NT2/D1 (cell line): ENCODE results near the gene TENM4.
"Not testable (repeated sequence)": the region's sequence is repeated elsewhere in the genome, so short reads cannot be mapped to it uniquely, and the experiment has no call there.

Experiments
- DNase-seq: peaks from one replicate; pipeline ENCODE4 v3.0.0-alpha.2; 2011; ENCODE audit warnings: low read depth, low spot score
- H3K27me3 ChIP-seq: 2 replicates; pipeline ENCODE4 v1.6.0; 2011; ENCODE audit warnings: mild to moderate bottlenecking; ENCODE audit not compliant: insufficient read length, insufficient read depth
- H3K36me3 ChIP-seq: 2 replicates; pipeline ENCODE4 v1.6.1; 2011; ENCODE audit warnings: mild to moderate bottlenecking, low read length, mixed read lengths; ENCODE audit not compliant: insufficient read depth, insufficient read length
- H3K4me1 ChIP-seq: 2 replicates; pipeline ENCODE4 v1.5.1; 2011; ENCODE audit not compliant: insufficient read depth, insufficient read length
- H3K4me3 ChIP-seq: 2 replicates; pipeline ENCODE4 v1.5.1; 2011; ENCODE audit warnings: low read depth; ENCODE audit not compliant: insufficient read length
- H3K9ac ChIP-seq: 2 replicates; pipeline ENCODE4 v1.6.0; 2011; ENCODE audit warnings: low read depth; ENCODE audit not compliant: insufficient read length
- H3K9me3 ChIP-seq: 2 replicates; pipeline ENCODE4 v1.5.1; 2011; ENCODE audit warnings: mild to moderate bottlenecking, low read length; ENCODE audit not compliant: insufficient read depth
- SUZ12 ChIP-seq: IDR thresholded peaks from 2 replicates; pipeline ENCODE4 v1.6.1; 2011; ENCODE audit not compliant: insufficient read length, insufficient read depth; ENCODE audit errors: extremely low read depth
- YY1 ChIP-seq: IDR thresholded peaks from 2 replicates; pipeline ENCODE4 v1.6.1; 2011; ENCODE audit not compliant: insufficient read length, insufficient read depth
- ZNF274 ChIP-seq: IDR thresholded peaks from 2 replicates; pipeline ENCODE4 v1.6.1; 2011; ENCODE audit warnings: mild to moderate bottlenecking, low read depth, low read length

The TENM4 gene

DNA sequence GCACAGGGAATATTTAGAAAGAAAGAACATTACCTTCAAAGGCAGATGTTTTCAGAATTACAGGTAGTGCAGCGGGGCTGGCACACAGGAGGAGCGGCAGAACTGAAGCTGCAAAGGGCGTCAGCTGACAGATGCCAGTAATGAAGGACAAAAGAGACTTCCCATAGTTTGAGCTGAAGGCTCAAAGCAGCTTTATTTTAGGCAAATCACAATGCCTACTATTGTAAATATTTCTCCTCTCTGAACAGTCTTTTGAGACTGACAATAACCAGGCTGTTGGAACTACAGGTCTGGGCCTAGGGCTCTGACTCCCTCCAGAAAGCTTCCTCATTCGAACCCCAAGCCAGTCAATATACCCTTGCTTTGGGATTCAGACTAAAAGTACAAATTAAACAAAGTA lies 609.3 kb downstream of the TENM4 start:
- Histone ChIP-seq H3K4me3 (no peak overlapping the region), H3K9ac (no peak overlapping the region)
- DNase-seq: no peak

DNA sequence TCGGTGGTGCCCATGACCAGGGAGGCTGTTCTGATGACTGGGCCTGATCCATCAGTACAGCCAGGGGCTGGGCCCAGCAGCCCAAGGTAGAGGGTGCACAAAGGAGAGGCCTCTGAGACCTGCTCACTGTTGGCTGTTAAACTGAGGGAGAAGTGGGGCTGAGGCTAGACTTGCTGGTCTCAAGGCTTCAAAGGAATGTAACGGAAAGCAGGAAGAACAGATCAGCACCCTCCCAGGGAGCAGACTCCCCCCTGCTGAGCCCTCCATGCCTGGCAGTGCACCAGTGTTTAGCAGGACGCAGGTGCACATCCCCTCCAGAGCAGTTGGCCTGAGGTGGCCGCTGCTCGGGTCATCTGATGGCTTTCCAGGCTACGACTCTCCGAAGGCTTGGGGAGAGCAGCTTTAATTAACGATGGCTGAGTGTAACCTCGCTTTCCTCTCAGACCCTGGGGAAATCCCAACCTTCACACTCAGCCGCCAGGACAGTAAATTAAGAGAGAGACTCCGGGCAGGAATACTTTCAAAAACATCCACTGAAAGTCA lies 610.5 kb downstream of the TENM4 start:
- no peak overlapping the region for H3K9ac ChIP-seq

More for the DNA sequence above, 609.3 kb downstream of the TENM4 start:
- H3K9me3 ChIP-seq: no peaks in the 10 kb centered on the region
- peaks cover 5% of the 10 kb centered on the region for H3K4me1 ChIP-seq
- H3K27me3 ChIP-seq: no peaks in the 10 kb centered on the region
- no peaks in the 10 kb centered on the region for H3K36me3 ChIP-seq
- TF ChIP-seq ZNF274 (no peak), SUZ12 (no peak), YY1 (no peak)

DNA sequence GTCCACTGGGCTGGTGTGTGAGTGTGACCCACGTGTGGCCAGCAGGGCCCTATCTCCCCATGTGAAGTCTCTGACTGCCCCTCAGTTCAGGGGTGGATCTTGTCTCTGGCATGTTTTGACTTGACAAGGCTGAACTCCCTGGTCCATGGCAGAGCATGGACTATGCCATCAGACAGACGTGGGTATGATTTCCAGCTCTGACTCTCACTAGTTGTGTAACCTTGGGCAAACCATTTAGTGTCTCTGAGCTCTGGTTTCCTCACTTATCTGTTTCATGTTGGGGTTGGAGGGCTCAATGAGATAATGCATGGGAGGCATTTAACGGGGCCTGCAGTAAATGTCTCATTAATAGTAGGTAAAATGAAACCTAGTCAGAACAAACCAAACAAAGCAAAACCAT lies 611.7 kb downstream of the TENM4 start:
- Histone ChIP-seq H3K9me3 (no peaks in the 10 kb centered on the region), H3K36me3 (no peaks in the 10 kb centered on the region), H3K4me3 (no peak overlapping the region), H3K4me1 (peaks cover 5% of the 10 kb centered on the region), H3K9ac (no peak overlapping the region), H3K27me3 (no peaks in the 10 kb centered on the region)
- TF ChIP-seq YY1 (no peak), ZNF274 (no peak)
- DNase-seq: no peak

More for the DNA sequence above, 610.5 kb downstream of the TENM4 start:
- H3K9me3 ChIP-seq: no peaks in the 10 kb centered on the region
- no peak for DNase-seq
- no peaks in the 10 kb centered on the region for H3K36me3 ChIP-seq
- no peaks in the 10 kb centered on the region for H3K27me3 ChIP-seq
- peaks cover 5% of the 10 kb centered on the region for H3K4me1 ChIP-seq
- no peak for TF ChIP-seq SUZ12
- TF ChIP-seq YY1: no peak
- no peak for TF ChIP-seq ZNF274
- H3K4me3 ChIP-seq: no peak overlapping the region

DNA sequence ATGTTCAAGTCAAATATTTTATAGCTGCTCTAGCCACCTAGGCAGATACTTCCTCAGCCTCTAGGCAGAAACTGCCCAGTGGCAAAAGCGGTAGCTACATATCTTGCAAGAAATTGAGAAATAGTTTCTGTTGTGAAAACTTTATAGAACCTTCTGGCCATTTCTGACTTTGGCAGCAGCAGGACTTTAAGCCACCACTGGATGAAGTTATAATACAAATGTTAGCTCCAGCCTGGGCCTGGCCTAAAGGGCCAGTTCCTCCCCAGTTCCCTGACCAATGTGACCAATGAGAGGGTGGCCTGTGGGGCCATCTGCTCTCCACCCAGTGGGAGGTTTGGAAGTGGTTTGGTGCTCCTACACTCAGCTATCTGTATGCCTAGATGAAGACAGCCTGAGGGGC lies 612.2 kb downstream of the TENM4 start:
- peaks cover 5% of the 10 kb centered on the region for H3K4me1 ChIP-seq
- DNase-seq: no peak
- H3K27me3 ChIP-seq: no peaks in the 10 kb centered on the region
- H3K36me3 ChIP-seq: no peaks in the 10 kb centered on the region
- H3K9me3 ChIP-seq: no peaks in the 10 kb centered on the region
- TF ChIP-seq ZNF274: no peak
- no peak for TF ChIP-seq YY1
- TF ChIP-seq SUZ12: no peak
- no peak overlapping the region for H3K9ac ChIP-seq
- no peak overlapping the region for H3K4me3 ChIP-seq

DNA sequence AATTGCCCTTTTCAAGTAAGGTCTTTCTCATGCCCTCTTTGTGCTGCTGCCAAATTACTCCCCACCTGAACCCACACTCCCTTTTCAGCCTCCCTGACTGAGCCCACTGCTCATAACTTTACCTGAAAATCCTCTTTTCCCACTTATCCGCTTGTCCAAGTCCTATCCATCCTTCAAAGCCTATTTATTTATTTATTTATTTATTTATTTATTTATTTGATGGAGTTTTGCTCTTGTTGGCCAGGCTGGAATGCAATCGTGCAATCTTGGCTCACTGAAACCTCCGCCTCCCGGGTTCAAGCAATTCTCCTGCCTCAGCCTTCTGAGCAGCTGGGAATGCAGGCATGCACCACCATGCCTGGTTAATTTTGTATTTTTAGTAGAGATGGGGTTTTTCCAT lies 613.5 kb downstream of the TENM4 start:
- H3K9ac ChIP-seq, DNase-seq, H3K4me1 ChIP-seq, H3K36me3 ChIP-seq, H3K9me3 ChIP-seq, H3K27me3 ChIP-seq, H3K4me3 ChIP-seq: not testable (repeated sequence)

DNA sequence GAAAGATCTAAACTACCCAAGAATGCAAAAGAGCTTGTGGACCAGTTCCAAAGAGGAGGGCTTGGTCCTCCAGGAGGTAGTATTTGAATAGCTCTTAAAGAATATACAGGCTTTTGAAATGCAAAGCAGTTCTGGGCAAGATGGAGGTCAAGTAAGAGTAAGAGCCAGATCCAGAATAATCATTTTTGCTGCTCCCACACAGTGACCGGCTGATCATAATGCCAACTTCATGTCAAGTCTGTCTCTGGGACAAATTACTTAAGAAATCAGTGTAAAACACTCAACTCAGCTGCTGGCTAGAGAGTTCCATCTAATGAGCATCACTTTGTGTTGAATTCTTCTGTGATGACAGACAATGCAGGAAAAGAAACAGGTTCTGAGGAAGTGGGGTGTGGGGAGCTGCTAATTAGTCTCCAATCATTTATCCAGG lies 615.2 kb downstream of the TENM4 start:
- Histone ChIP-seq H3K4me1 (peaks cover 5% of the 10 kb centered on the region), H3K36me3 (no peaks in the 10 kb centered on the region), H3K9ac (no peak overlapping the region), H3K27me3 (no peaks in the 10 kb centered on the region), H3K9me3 (no peaks in the 10 kb centered on the region), H3K4me3 (no peak overlapping the region)
- DNase-seq: no peak
- TF ChIP-seq ZNF274: no peak
- no peak for TF ChIP-seq YY1
- no peak for TF ChIP-seq SUZ12

DNA sequence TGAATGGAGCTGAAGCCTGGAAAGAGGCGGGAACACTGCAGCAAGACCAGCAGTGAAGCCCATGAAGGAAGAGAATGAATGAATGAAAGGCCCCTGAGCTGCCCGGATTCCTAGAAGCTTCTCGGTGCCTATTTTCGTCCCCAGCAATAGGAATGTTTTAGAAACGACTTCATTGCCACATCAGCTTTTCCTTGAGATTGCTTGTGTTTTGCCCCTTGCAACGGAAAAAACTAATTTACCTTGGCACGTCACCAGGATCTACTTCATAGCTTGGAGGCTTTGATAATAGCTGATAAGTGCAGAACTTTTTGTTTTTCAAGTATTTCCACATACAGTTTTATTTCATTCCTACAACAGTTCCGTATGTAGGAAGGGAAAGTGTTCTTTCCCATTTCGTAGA lies 617.2 kb downstream of the TENM4 start:
- Histone ChIP-seq H3K27me3 (no peaks in the 10 kb centered on the region), H3K9ac (no peak overlapping the region), H3K4me1 (no peaks in the 10 kb centered on the region), H3K4me3 (no peak overlapping the region), H3K36me3 (no peaks in the 10 kb centered on the region), H3K9me3 (no peaks in the 10 kb centered on the region)
- DNase-seq: no peak
- TF ChIP-seq ZNF274: no peak
- no peak for TF ChIP-seq YY1
- no peak for TF ChIP-seq SUZ12

DNA sequence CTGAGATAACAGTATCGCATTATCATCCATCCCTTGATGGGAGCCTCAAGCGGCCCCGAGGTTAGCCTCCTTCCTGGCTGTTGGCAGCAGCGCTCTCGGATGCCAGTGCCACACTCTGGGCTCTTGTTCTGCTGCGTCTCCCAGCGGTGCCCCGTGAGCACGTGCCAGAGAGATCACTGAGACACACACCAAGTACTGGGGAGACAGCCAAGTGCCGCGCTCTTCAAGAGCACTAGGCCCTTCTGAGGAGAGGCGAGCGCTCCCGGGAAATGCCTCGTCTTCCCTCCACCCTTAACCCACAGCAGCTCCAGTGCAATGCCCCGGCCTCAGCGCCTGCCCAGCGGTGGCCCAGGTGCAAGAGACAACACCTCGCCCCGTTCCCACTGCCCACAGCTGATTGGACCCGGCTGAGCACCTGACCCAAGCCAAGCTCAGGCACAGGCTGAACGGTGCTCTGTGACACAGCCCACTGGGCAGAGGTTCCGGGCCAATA lies 617.9 kb downstream of the TENM4 start:
- no peak for TF ChIP-seq SUZ12
- TF ChIP-seq ZNF274: no peak
- TF ChIP-seq YY1: no peak
- Histone ChIP-seq H3K27me3 (no peaks in the 10 kb centered on the region), H3K9ac (no peak overlapping the region), H3K4me1 (no peaks in the 10 kb centered on the region), H3K36me3 (no peaks in the 10 kb centered on the region), H3K9me3 (no peaks in the 10 kb centered on the region), H3K4me3 (no peak overlapping the region)
- DNase-seq: no peak
